GM23248 (cell line): ENCODE results near the gene GPR37.

Experiments
- EZH2 ChIP-seq: fragments of 200-600 bp; sonication (generic); IDR thresholded peaks from 2 replicates; pipeline ENCODE4 v1.6.1; 2018; ENCODE audit warnings: antibody characterized with exemption, mild to moderate bottlenecking; ENCODE audit not compliant: insufficient read depth, poor library complexity, severe bottlenecking
- EZH2phosphoT487 ChIP-seq: fragments of 200-600 bp; sonication (generic); IDR thresholded peaks from 2 replicates; pipeline ENCODE4 v1.6.1; 2018; ENCODE audit warnings: antibody characterized with exemption, moderate library complexity, mild to moderate bottlenecking, low read depth; ENCODE audit not compliant: insufficient read depth

- no peak for TF ChIP-seq EZH2
- no peak for TF ChIP-seq EZH2phosphoT487
Observed at GRCh38 chr7:124791426-124791825, 25.8 kb upstream of the GPR37 start.
